HEK293T (cell line): ENCODE results near the gene ABHD14A.

Experiments used
- CTCF ChIA-PET: fragments of 350-600 bp; formaldehyde crosslinking; extraction: SDS; loops from one replicate; lab custom pipeline; 2021; ENCODE audit warnings: antibody characterized with exemption, inconsistent platforms; lab: Yijun Ruan, JAX
- POLR2A ChIA-PET: fragments of 350-600 bp; formaldehyde crosslinking; extraction: SDS; loops from one replicate; lab custom pipeline; 2020; ENCODE audit warnings: antibody characterized with exemption, inconsistent platforms; lab: Yijun Ruan, JAX
- DNase-seq: peaks from one replicate; pipeline ENCODE4 v3.0.0; 2012; ENCODE audit warnings: mixed read lengths; ENCODE audit errors: extremely low spot score
- ARNT ChIP-seq: fragments of 450-650 bp; IDR thresholded peaks from 2 replicates; pipeline ENCODE4 v1.6.1; 2017; ENCODE audit warnings: mild to moderate bottlenecking
- BHLHE40 ChIP-seq: fragments of 450-650 bp; IDR thresholded peaks from 2 replicates; pipeline ENCODE4 v1.6.1; 2016; ENCODE audit warnings: mild to moderate bottlenecking, moderate library complexity, borderline replicate concordance
- CTBP1 ChIP-seq: fragments of 450-650 bp; IDR thresholded peaks from 2 replicates; pipeline ENCODE4 v1.6.1; 2016; ENCODE audit warnings: borderline replicate concordance
- ELF4 ChIP-seq: fragments of 450-650 bp; IDR thresholded peaks from 2 replicates; pipeline ENCODE4 v1.6.1; 2017; ENCODE audit warnings: antibody characterized with exemption
- FOXA1 ChIP-seq: fragments of 450-650 bp; IDR thresholded peaks from 2 replicates; pipeline ENCODE4 v1.6.1; 2016; ENCODE audit warnings: mild to moderate bottlenecking
- FOXK2 ChIP-seq: fragments of 450-650 bp; IDR thresholded peaks from 2 replicates; pipeline ENCODE4 v1.6.1; 2016; ENCODE audit warnings: mild to moderate bottlenecking
- FOXM1 ChIP-seq: fragments of 450-650 bp; IDR thresholded peaks from 2 replicates; pipeline ENCODE4 v1.6.1; 2017; ENCODE audit warnings: mild to moderate bottlenecking, borderline replicate concordance
- HDGF ChIP-seq: fragments of 450-650 bp; IDR thresholded peaks from 2 replicates; pipeline ENCODE4 v1.6.1; 2017; ENCODE audit warnings: antibody characterized with exemption, borderline replicate concordance
- L3MBTL2 ChIP-seq: fragments of 450-650 bp; conservative IDR thresholded peaks from 2 replicates; pipeline ENCODE4 v1.6.1; 2016; ENCODE audit warnings: mild to moderate bottlenecking
- LEF1 ChIP-seq: fragments of 450-650 bp; IDR thresholded peaks from 2 replicates; pipeline ENCODE4 v1.6.1; 2017; ENCODE audit warnings: mild to moderate bottlenecking, borderline replicate concordance
- NFRKB ChIP-seq: fragments of 450-650 bp; IDR thresholded peaks from 2 replicates; pipeline ENCODE4 v1.6.1; 2016; ENCODE audit warnings: mild to moderate bottlenecking, moderate library complexity
- PKNOX1 ChIP-seq: fragments of 450-650 bp; IDR thresholded peaks from 2 replicates; pipeline ENCODE4 v1.6.1; 2016
- SP1 ChIP-seq: fragments of 450-650 bp; IDR thresholded peaks from 2 replicates; pipeline ENCODE4 v1.6.1; 2017
- SUZ12 ChIP-seq: fragments of 450-650 bp; IDR thresholded peaks from 2 replicates; pipeline ENCODE4 v1.6.1; 2016; ENCODE audit warnings: mild to moderate bottlenecking
- TARDBP ChIP-seq: fragments of 450-650 bp; IDR thresholded peaks from 2 replicates; pipeline ENCODE4 v1.6.1; 2016
- ZNF384 ChIP-seq: fragments of 450-650 bp; IDR thresholded peaks from 2 replicates; pipeline ENCODE4 v1.6.1; 2016

The ABHD14A gene

DNA sequence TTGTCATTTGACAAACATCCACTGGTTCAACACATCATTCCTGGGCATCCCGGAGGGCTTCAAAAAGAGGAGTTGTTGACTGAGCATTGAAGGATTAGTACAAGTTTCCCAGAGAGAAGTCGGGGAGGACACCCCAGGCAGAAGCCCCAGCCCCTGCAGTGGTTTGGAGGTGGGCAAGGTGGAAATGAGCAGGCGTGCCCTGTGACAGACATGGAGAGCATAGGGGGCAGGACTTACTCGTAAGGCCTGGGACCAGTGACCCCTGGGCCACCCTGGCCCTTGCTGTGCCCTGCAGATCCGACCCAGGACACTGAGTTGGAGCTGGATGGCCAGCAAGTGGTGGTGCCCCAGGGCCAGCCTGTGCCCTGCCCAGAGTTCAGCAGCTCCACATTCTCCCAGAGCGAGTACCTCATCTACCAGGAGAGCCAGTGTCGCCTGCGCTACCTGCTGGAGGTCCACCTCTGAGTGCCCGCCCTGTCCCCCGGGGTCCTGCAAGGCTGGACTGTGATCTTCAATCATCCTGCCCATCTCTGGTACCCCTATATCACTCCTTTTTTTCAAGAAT, 26.8 kb upstream of the ABHD14A start:
- no peak for DNase-seq
- CTCF ChIA-PET: no interaction called here
- TF ChIP-seq SUZ12: no peak
- no peak for TF ChIP-seq BHLHE40
- no peak for TF ChIP-seq CTBP1
- TF ChIP-seq L3MBTL2: no peak
- no peak for TF ChIP-seq ARNT
- no peak for TF ChIP-seq TARDBP
- no peak for TF ChIP-seq FOXA1
- no peak for TF ChIP-seq ELF4
- no peak for TF ChIP-seq PKNOX1
- TF ChIP-seq NFRKB: no peak
- POLR2A ChIA-PET: interaction anchor here (0.8 to 1.0 kb wide), 2 partner anchors 15 to 26 kb away, joined by 3 read pairs; partner anchors contain the start of gene ABHD14B

- no peak for DNase-seq
- POLR2A ChIA-PET: no interaction called here
- CTCF ChIA-PET: no interaction called here
- TF ChIP-seq FOXA1: no peak
- TF ChIP-seq CTBP1: no peak
- no peak for TF ChIP-seq HDGF
- no peak for TF ChIP-seq NFRKB
Measured at GRCh38 chr3:51949121-51949520, 25.7 kb upstream of the ABHD14A start.

DNA sequence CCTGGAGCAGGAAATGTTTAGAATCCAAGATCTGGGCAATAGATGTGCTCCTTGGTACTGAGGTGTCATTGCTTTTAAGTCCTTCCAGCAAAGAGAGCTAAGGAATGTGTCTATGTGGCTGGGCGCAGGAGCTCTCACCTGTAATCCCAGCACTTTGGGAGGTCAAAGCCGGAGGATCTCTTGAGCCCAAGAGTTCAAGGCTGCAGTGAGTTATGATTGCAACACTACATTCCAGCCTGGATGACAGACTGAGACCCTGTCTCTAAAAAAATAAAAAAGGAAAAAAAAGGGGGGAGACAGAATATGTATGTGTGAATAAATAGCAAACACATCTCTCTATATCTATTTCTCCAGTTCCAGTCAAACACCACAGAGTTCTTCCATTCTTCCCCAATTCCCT, 24.0 kb upstream of the ABHD14A start:
- CTCF ChIA-PET: interaction anchor here (1.3 to 1.7 kb wide), 2 partner anchors 8 to 9 kb away, joined by 3 to 4 read pairs; partner anchors contain the start of gene RRP9
- POLR2A ChIA-PET: no interaction called here
- no peak for TF ChIP-seq NFRKB
- no peak for TF ChIP-seq FOXM1
- no peak for TF ChIP-seq TARDBP
- no peak for TF ChIP-seq ELF4
- no peak for TF ChIP-seq CTBP1
- no peak for TF ChIP-seq ARNT
- no peak for TF ChIP-seq LEF1
- no peak for TF ChIP-seq L3MBTL2
- DNase-seq: no peak

DNA sequence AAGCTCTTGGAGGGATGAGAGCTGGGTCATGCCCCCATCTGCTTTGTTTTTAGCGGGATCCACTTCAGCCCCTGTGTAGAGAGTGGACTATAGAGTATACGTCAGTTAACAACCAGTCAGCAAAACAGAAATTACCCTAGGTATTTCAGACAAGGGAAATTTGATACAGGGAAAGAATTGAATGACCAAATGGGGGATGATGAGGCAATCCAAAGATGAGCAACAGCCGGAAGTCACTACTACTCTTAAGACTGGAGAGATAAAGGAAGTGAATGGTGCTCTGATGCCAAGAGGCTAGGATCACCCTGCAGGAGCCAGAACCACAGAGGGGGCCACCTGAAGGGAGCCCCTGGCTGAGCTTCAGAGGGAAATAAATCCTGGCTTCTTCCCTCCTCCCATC, 21.4 kb upstream of the ABHD14A start:
- no peak for DNase-seq
- TF ChIP-seq SP1 (no peak), BHLHE40 (no peak)
- POLR2A ChIA-PET: interaction anchor here (1.1 to 1.4 kb wide), 3 partner anchors 10 to 21 kb away, joined by 3 to 4 read pairs (median 3); partner anchors contain the start of genes ABHD14A and ABHD14B
- CTCF ChIA-PET: interaction anchor here (0.6 to 1.9 kb wide), 4 partner anchors 11 to 106 kb away, joined by 3 to 17 read pairs (median 7); partner anchors contain the start of gene RRP9

DNA sequence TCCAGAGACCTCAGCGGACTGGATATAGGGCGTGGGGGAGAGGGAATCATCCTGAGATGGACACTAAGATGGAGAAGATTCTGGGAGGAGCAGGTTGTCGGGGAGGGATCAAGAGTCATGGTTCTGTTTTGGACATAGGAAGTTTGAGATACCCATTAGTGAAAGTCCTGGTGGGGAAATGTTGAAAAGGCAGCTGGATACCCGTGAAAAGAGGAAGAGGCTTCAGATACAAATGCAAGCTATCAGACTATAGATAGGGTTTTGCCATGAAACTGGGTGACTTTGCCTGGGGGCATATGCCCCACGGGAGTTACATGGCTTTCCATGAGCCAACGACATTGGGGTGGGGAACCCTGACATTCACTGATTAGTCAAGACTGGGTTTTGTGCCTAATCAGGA, 20.8 kb upstream of the ABHD14A start:
- ChIA-PET POLR2A (interaction anchor here (1.1 to 1.4 kb wide), 3 partner anchors 9 to 21 kb away, joined by 3 to 4 read pairs (median 3); partner anchors contain the start of genes ABHD14A and ABHD14B), CTCF (interaction anchor here (1.5 to 1.9 kb wide), 3 partner anchors 11 to 29 kb away, joined by 3 to 17 read pairs (median 7); partner anchors contain the start of gene RRP9)
- TF ChIP-seq PKNOX1: no peak
- TF ChIP-seq LEF1: no peak
- no peak for TF ChIP-seq FOXK2
- no peak for TF ChIP-seq BHLHE40
- no peak for TF ChIP-seq FOXM1
- no peak for TF ChIP-seq CTBP1
- TF ChIP-seq HDGF: no peak
- TF ChIP-seq ZNF384: no peak
- no peak for TF ChIP-seq ELF4
- no peak for TF ChIP-seq L3MBTL2
- no peak for TF ChIP-seq NFRKB
- TF ChIP-seq ARNT: no peak
- no peak for TF ChIP-seq SUZ12
- no peak for TF ChIP-seq SP1
- no peak for TF ChIP-seq FOXA1
- no peak for DNase-seq

DNA sequence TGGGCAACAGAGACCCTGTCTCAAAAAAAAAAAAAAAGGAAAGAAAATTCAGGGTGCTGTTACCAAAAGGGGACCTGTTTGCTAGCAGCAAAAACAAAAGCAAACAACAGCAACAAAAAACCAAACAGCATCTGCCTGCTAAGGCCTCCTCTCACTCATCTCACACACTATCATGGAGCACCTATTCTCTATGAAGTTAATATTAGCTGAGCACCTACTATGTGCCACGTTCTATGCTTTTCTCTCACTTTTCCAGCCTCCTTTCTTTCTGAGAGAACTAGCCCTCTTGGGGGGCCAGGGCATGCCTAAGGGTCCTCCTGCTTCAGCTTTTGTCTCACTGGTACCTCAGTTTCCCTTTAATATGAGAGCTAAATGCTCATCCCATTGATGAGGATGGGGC, 20.2 kb upstream of the ABHD14A start:
- no peak for TF ChIP-seq TARDBP
- no peak for TF ChIP-seq NFRKB
- TF ChIP-seq ELF4: no peak
- no peak for TF ChIP-seq LEF1
- no peak for TF ChIP-seq FOXA1
- no peak for TF ChIP-seq FOXK2
- no peak for TF ChIP-seq SP1
- no peak for TF ChIP-seq L3MBTL2
- no peak for TF ChIP-seq SUZ12
- TF ChIP-seq CTBP1: no peak
- TF ChIP-seq HDGF: no peak
- no peak for TF ChIP-seq BHLHE40
- no peak for TF ChIP-seq PKNOX1
- no peak for TF ChIP-seq ZNF384
- TF ChIP-seq ARNT: no peak
- TF ChIP-seq FOXM1: no peak
- CTCF ChIA-PET: interaction anchor here (1.5 to 1.9 kb wide), 2 partner anchors 12 to 13 kb away, joined by 7 to 17 read pairs; partner anchors contain the start of gene RRP9
- DNase-seq: no peak
- POLR2A ChIA-PET: interaction anchor here (1.3 to 1.4 kb wide), 2 partner anchors 19 to 20 kb away, joined by 3 to 4 read pairs; partner anchors contain the start of genes ABHD14A and ABHD14B
